ENCODE results near the gene USP37. TPM values are rescaled to one million over a fixed set of nuclear protein-coding genes. Genes with fewer than 3 reads are reported as not detected.

USP37 gene
- total RNA-seq, 1 experiment from 2014 or later, result 15.9 TPM

DNA sequence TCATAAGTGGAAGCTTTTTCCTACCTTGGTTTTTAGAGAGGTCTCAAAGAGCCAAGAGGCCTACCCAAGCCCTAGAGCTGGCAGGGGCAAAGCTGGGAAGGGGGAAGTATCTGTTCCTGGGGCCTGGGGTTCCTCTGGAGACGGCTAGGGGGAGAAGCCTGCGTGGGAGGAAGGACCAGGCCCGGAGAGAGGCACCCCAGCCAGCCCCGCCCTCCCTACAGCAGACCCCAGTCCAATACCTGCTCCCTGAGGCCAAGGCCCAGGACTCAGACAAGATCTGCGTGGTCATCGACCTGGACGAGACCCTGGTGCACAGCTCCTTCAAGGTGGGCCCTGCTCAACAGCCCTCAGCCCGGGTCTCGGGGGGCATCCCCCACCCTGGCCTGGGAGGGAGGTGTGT is 166.3 kb downstream of the USP37 start:
- DNase-seq (ENCODE audit: low read depth), result no peak

DNA sequence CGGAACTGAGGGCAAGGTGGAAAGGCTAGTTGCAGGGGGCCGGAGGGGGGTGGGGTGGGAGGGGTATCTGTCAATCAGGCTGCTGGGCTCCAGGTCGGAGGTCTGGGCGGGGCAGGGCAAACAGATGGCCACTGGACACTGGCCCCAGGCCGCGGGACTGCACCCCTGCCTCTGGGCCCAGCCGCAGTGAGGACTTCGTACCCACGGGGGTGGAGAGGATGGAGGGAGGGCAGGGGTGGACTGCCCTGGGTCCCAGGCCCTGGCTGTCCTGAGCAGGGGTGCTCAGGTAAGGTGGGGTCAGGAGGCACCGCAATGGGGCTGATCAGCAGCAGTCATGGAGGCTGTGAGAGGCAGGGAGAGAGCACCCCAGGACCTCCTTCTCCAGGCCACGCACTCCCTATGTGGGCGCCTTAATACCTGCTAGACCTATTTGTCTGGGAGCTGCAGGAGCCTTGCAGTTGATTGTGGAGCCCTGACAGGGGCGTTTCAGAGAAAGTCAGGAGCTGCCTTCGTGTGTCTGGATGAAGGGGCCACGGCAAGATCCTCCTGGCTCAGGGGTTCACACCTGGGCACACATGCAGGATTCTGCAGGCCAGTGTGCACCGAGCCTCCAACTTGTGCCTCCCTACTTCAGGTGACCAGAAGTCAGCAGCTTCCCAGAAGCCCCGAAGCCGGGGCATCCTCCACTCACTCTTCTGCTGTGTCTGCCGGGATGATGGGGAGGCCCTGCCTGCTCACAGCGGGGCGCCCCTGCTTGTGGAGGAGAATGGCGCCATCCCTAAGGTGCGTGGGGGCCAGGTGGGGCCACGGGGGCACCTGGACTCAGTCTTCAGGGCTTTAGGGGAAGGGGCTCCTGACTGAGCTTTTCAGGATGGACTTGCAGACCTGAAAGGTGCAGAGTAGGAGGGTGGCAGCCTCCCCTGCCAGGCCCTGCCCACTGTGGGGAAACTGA is 166.9 kb downstream of the USP37 start:
- no peak for DNase-seq (ENCODE audit: low read depth)

Other genes with a start within 250 kb of the USP37 start
- gene CATIP, start 211.5 kb downstream of the USP37 start, total RNA-seq (2014; rRNA removed; shearing (Covaris generic)), result not detected in 2 replicates
- 0.02 and 0.07 TPM in 2 replicates for gene SLC11A1, start 186.1 kb downstream of the USP37 start, total RNA-seq (2014; rRNA removed; shearing (Covaris generic))
- gene CTDSP1, start 168.5 kb downstream of the USP37 start, total RNA-seq (2014; rRNA removed; shearing (Covaris generic)), result 31.6 and 37.8 TPM in 2 replicates
- not detected in 2 replicates for gene VIL1, start 149.2 kb downstream of the USP37 start, total RNA-seq (2014; rRNA removed; shearing (Covaris generic))
- gene CNOT9, start 488 bp upstream of the USP37 start, total RNA-seq (2014; rRNA removed; shearing (Covaris generic)), result 131 and 138 TPM in 2 replicates
- gene PLCD4, start 39.5 kb upstream of the USP37 start, total RNA-seq (2014; rRNA removed; shearing (Covaris generic)), result 0.34 and 0.39 TPM in 2 replicates
- 7.4 and 14.8 TPM in 2 replicates for gene ZNF142, start 91.3 kb upstream of the USP37 start, total RNA-seq (2014; rRNA removed; shearing (Covaris generic))
- 11.6 and 20.4 TPM in 2 replicates for gene BCS1L, start 91.3 kb upstream of the USP37 start, total RNA-seq (2014; rRNA removed; shearing (Covaris generic))
- gene RNF25, start 103.7 kb upstream of the USP37 start, total RNA-seq (2014; rRNA removed; shearing (Covaris generic)), result 36.1 and 40.0 TPM in 2 replicates
- 8.2 and 11.9 TPM in 2 replicates for gene STK36, start 103.7 kb upstream of the USP37 start, total RNA-seq (2014; rRNA removed; shearing (Covaris generic))
- gene TTLL4, start 142.5 kb upstream of the USP37 start, total RNA-seq (2014; rRNA removed; shearing (Covaris generic)), result 9.5 and 17.9 TPM in 2 replicates
- gene CYP27A1, start 213.8 kb upstream of the USP37 start, total RNA-seq (2014; rRNA removed; shearing (Covaris generic)), result 2.7 and 5.2 TPM in 2 replicates